K562 (cell line): ENCODE measurements around the gene KRT36. TPM values are rescaled to one million over a fixed set of nuclear protein-coding genes. Genes with fewer than 3 reads are reported as not detected.

ENCODE experiments used
- ATAC-seq: fragments of 200-7000 bp; cut with Tn5 transposase; 3 replicates; pipeline ENCODE4 v1.9.1; 2020; ENCODE audit warnings: moderate library complexity
- BruUV-seq: library from RNA; stranded (reverse); fragments of 400-500 nt; replicated peaks from 2 replicates; lab custom pipeline; 2021; lab: Mats Ljungman, UMichigan
- CTCF ChIA-PET: fragments of 300-600 bp; formaldehyde crosslinking; extraction: SDS; loops from one replicate; lab custom pipeline; 2021; ENCODE audit warnings: low intra/inter-chr PET ratio; lab: Yijun Ruan, JAX
- POLR2A ChIA-PET: fragments of 300-600, 350-650 bp; sonication (Branson Sonifier 250); formaldehyde crosslinking; extraction: SDS; loops from one replicate; lab custom pipeline; 2021; ENCODE audit warnings: antibody characterized with exemption, inconsistent platforms; lab: Yijun Ruan, JAX
- DNase-seq, 4 experiments: peaks; one replicate each; pipeline versions ENCODE4 v3.0.0 to v3.0.0-alpha.2; 2011 to 2018; ENCODE audit warnings: low spot score in 3 of 4, mixed read lengths in 3 of 4; ENCODE audit errors: extremely low read depth in 1 of 4
- FAIRE-seq: peaks from 2 replicates; lab custom pipeline; 2011; peaks lifted over from hg19 to GRCh38; lab: Jason Lieb, UNC
- H2AFZ ChIP-seq: 2 replicates; pipeline ENCODE4 v1.6.0; 2011; ENCODE audit warnings: low read depth, low read length, control low read depth, inconsistent platforms
- H3K27ac ChIP-seq: fragments of 200-600 bp; 3 replicates; pipeline ENCODE4 v1.8.0; 2011; ENCODE audit warnings: low read depth, mild to moderate bottlenecking, control low read depth, inconsistent platforms, low read length, moderate library complexity, mixed read lengths; ENCODE audit errors: extremely low read depth
- H3K27me3 ChIP-seq, 2 experiments: fragments of 300-600 bp in 1 of 2; 2 replicates in 1 of 2; 3 replicates in 1 of 2; pipeline versions ENCODE4 v1.6.0 to v1.8.0; 2011; ENCODE audit warnings: inconsistent platforms in 2 of 2, low read length in 2 of 2, mild to moderate bottlenecking in 1 of 2, mixed read lengths in 1 of 2, moderate library complexity in 1 of 2; ENCODE audit not compliant: control insufficient read depth in 2 of 2, insufficient read depth in 2 of 2
- H3K36me3 ChIP-seq: fragments of 300-600 bp; 3 replicates; pipeline ENCODE4 v1.8.0; 2011; ENCODE audit warnings: mild to moderate bottlenecking, low read length, inconsistent platforms; ENCODE audit not compliant: control insufficient read depth, insufficient read depth
- H3K4me1 ChIP-seq, 2 experiments: fragments of 200-600 bp in 1 of 2; replicated peaks in 1 of 2; 2 replicates in 1 of 2; 3 replicates in 1 of 2; pipeline versions ENCODE4 v1.5.1 to v1.8.0; 2011; ENCODE audit warnings: inconsistent platforms in 2 of 2, low read length in 2 of 2, mild to moderate bottlenecking in 1 of 2, mixed read lengths in 1 of 2, moderate library complexity in 1 of 2; ENCODE audit not compliant: control insufficient read depth in 2 of 2, insufficient read depth in 2 of 2
- H3K4me2 ChIP-seq: 2 replicates; pipeline ENCODE4 v1.6.1; 2011; ENCODE audit warnings: low read length, control low read depth, inconsistent platforms, mixed read lengths; ENCODE audit not compliant: insufficient read depth
- H3K4me3 ChIP-seq: fragments of 200-600 bp; sonication (generic), shearing (Covaris generic); 2 replicates; pipeline ENCODE4 v1.5.1; 2016; ENCODE audit warnings: control low read depth, inconsistent platforms
- H3K79me2 ChIP-seq: fragments of 200-600 bp; 3 replicates; pipeline ENCODE4 v1.8.0; 2011; ENCODE audit warnings: low read length, inconsistent platforms; ENCODE audit not compliant: control insufficient read depth, insufficient read depth
- H3K9ac ChIP-seq, 2 experiments: 2 replicates each; pipeline versions ENCODE4 v1.6.0 to v1.6.1; 2011; ENCODE audit warnings: low read depth in 2 of 2, low read length in 2 of 2, control low read depth in 1 of 2, inconsistent platforms in 1 of 2, mild to moderate bottlenecking in 1 of 2, mixed read lengths in 1 of 2; ENCODE audit not compliant: insufficient read depth in 1 of 2
- H3K9me1 ChIP-seq: one replicate; pipeline ENCODE4 v1.6.0; 2011; ENCODE audit warnings: inconsistent platforms, mild to moderate bottlenecking, low read length, moderate library complexity; ENCODE audit not compliant: control insufficient read depth, insufficient read depth
- H3K9me3 ChIP-seq: replicated peaks from 2 replicates; pipeline ENCODE4 v1.5.1; 2011; ENCODE audit warnings: low read depth, low read length, inconsistent platforms; ENCODE audit not compliant: control insufficient read depth, insufficient read depth
- H4K20me1 ChIP-seq: replicated peaks from 2 replicates; pipeline ENCODE4 v1.6.1; 2011; ENCODE audit warnings: low read length, inconsistent platforms, mixed read lengths; ENCODE audit not compliant: control insufficient read depth, insufficient read depth
- ADNP ChIP-seq: fragments of 200-800 bp; sonication (Bioruptor generic); IDR thresholded peaks from 2 replicates; pipeline ENCODE4 v1.6.1; 2016; ENCODE audit warnings: missing genetic modification characterization, missing compliant biosample characterization
- BCOR ChIP-seq: fragments of 450-650 bp; IDR thresholded peaks from 2 replicates; pipeline ENCODE4 v1.6.1; 2016
- ESRRA ChIP-seq: fragments of 450-650 bp; IDR thresholded peaks from 2 replicates; pipeline ENCODE4 v1.6.1; 2014; ENCODE audit warnings: low read depth, mild to moderate bottlenecking, moderate library complexity, borderline replicate concordance
- KDM1A ChIP-seq, 2 experiments: fragments of 450-650 bp; IDR thresholded peaks; 2 replicates each; pipeline ENCODE4 v1.6.1; 2016; ENCODE audit warnings: mild to moderate bottlenecking in 2 of 2
- NUFIP1 ChIP-seq: fragments of 450-650 bp; IDR thresholded peaks from 2 replicates; pipeline ENCODE4 v1.6.1; 2018; ENCODE audit not compliant: partially characterized antibody
- RBM25 ChIP-seq: fragments of 200-400 bp; formaldehyde crosslinking; IDR thresholded peaks from 2 replicates; pipeline ENCODE4 v1.6.1; 2018; ENCODE audit warnings: low read length, low read depth, moderate library complexity; ENCODE audit not compliant: severe bottlenecking
- SMARCA5 ChIP-seq: fragments of 450-650 bp; IDR thresholded peaks from 2 replicates; pipeline ENCODE4 v1.6.1; 2016
- TAF1 ChIP-seq: IDR thresholded peaks from 2 replicates; pipeline ENCODE4 v1.6.1; 2011; ENCODE audit warnings: mild to moderate bottlenecking, low read length, moderate library complexity; ENCODE audit not compliant: insufficient read depth, control insufficient read depth, severe bottlenecking; ENCODE audit errors: extremely low read depth
- TEAD2 ChIP-seq: fragments of 450-650 bp; IDR thresholded peaks from 2 replicates; pipeline ENCODE4 v1.6.1; 2016; ENCODE audit warnings: missing genetic modification characterization, control low read depth, missing compliant biosample characterization
- ZBTB7A ChIP-seq: IDR thresholded peaks from 2 replicates; pipeline ENCODE4 v1.6.1; 2011; ENCODE audit warnings: low read depth, mild to moderate bottlenecking, low read length, moderate library complexity, borderline replicate concordance; ENCODE audit not compliant: control insufficient read depth
- WGBS: fragments of 100-300 bp; shearing (Covaris generic); methylation state at CpG from one replicate; pipeline ENCODE4 v1.1.6; 2016; ENCODE audit warnings: low coverage, mixed read lengths; ENCODE audit not compliant: insufficient coverage; ENCODE audit errors: missing lambda C conversion rate; 5-methylcytosine and 5-hydroxymethylcytosine counted together
- in situ Hi-C: fragments of 300-500 bp; cut with MboI; formaldehyde crosslinking; loops from 4 replicates; pipeline ENCODE4 v1.15.0; 2018; ENCODE audit warnings: inconsistent platforms, mixed read lengths
- intact Hi-C: fragments of 100-400 bp; cut with micrococcal nuclease; formaldehyde crosslinking; loops from 2 replicates; pipeline ENCODE4 v1.14.2; 2022
- polyA plus RNA-seq, 8 experiments: library from polyadenylated mRNA; depleted of rRNA in 4 of 8; stranded (reverse) in 5 of 8; unstranded in 3 of 8; fragments of >200 nt; fragmentation: Nextera tagmentation in 2 of 8; fragmentation: Illumina TruSeq in 1 of 8; extraction: Ambion mirVana in 2 of 8; extraction: Trizol in 1 of 8; gene quantifications; 2 replicates each; pipeline versions ENCODE4 v1.2.1 to v1.2.3, GENCODE V29; 2011 to 2014; ENCODE audit warnings: inconsistent platforms in 1 of 8, missing spikeins in 1 of 8
- total RNA-seq, 7 experiments: library from RNA; depleted of rRNA in 6 of 7; stranded (reverse); fragments of >200 nt in 6 of 7; fragmentation: Illumina TruSeq in 2 of 7; extraction: Trizol in 2 of 7; gene quantifications; 2 replicates each; pipeline versions ENCODE4 v1.2.1 to v1.2.3, GENCODE V29; 2011 to 2021; ENCODE audit warnings: low replicate concordance in 1 of 7
- TF ChIP-seq, protein P1 (sequence below): sonication (generic); formaldehyde crosslinking; IDR thresholded peaks from 2 replicates; pipeline ENCODE4 v1.8.0; 2023; ENCODE audit warnings: missing genetic modification reagents, mild to moderate bottlenecking, borderline replicate concordance

KRT36 gene
- total and polyA plus RNA-seq, 9 of the 15 experiments (the other 6 are each of a cell fraction or from before 2014, with no cell fraction given) = 0.04 TPM; not detected in 8

DNA sequence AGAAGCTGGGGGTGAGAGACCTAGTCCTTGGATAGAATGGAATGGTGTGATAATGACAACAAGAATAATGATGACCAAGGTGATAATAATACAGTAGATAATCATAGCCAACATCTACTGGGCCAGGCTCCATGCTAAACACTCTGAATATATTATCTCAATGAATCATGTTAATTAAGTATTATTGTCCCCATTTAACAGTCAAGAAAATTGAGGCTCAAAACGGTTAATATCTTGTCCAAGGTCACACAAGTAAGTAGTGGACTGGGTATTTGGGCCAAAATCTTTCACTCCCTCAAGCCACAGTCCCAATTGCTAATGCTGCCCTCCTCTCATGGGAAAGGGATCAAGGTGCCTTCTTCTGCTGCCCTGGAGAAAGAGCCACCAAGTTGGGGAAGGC is 42.3 kb upstream of the KRT36 start:
- Histone ChIP-seq H3K36me3 (no peaks in the 10 kb centered on the region), H3K27me3 (no peaks in the 10 kb centered on the region), H3K9me3 (no peaks in the 10 kb centered on the region), H3K9me1 (no peaks in the 10 kb centered on the region), H4K20me1 (no peaks in the 10 kb centered on the region; the same call in 1 of the 2 replicates), H3K4me2 (no peak overlapping the region), H3K79me2 (peaks cover 20% of the 10 kb centered on the region), H3K9ac (no peak overlapping the region), H3K4me1 (peaks cover 40 to 49% of the 10 kb centered on the region in 2 experiments), H2AFZ (peak overlapping the region; percentile 32; the same call in 1 of the 2 replicates), H3K27ac (no peak overlapping the region; the same call in 2 of the 3 replicates), H3K4me3 (no peak overlapping the region)
- CTCF ChIA-PET = no interaction called here
- in situ Hi-C loops (no loop called here), intact Hi-C loops (no loop called here)
- DNase-seq = no peak
- 22% methylated on average over 1 of the region's 1 CpG for WGBS
- no peak for ATAC-seq
- BruUV-seq = no TSS peak
- FAIRE-seq = no peak
- TF ChIP-seq ZBTB7A = no peak
- no peak for TF ChIP-seq NUFIP1
- TF ChIP-seq, protein P1, sequence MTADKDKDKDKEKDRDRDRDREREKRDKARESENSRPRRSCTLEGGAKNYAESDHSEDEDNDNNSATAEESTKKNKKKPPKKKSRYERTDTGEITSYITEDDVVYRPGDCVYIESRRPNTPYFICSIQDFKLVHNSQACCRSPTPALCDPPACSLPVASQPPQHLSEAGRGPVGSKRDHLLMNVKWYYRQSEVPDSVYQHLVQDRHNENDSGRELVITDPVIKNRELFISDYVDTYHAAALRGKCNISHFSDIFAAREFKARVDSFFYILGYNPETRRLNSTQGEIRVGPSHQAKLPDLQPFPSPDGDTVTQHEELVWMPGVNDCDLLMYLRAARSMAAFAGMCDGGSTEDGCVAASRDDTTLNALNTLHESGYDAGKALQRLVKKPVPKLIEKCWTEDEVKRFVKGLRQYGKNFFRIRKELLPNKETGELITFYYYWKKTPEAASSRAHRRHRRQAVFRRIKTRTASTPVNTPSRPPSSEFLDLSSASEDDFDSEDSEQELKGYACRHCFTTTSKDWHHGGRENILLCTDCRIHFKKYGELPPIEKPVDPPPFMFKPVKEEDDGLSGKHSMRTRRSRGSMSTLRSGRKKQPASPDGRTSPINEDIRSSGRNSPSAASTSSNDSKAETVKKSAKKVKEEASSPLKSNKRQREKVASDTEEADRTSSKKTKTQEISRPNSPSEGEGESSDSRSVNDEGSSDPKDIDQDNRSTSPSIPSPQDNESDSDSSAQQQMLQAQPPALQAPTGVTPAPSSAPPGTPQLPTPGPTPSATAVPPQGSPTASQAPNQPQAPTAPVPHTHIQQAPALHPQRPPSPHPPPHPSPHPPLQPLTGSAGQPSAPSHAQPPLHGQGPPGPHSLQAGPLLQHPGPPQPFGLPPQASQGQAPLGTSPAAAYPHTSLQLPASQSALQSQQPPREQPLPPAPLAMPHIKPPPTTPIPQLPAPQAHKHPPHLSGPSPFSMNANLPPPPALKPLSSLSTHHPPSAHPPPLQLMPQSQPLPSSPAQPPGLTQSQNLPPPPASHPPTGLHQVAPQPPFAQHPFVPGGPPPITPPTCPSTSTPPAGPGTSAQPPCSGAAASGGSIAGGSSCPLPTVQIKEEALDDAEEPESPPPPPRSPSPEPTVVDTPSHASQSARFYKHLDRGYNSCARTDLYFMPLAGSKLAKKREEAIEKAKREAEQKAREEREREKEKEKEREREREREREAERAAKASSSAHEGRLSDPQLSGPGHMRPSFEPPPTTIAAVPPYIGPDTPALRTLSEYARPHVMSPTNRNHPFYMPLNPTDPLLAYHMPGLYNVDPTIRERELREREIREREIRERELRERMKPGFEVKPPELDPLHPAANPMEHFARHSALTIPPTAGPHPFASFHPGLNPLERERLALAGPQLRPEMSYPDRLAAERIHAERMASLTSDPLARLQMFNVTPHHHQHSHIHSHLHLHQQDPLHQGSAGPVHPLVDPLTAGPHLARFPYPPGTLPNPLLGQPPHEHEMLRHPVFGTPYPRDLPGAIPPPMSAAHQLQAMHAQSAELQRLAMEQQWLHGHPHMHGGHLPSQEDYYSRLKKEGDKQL = no peak
- no peak for TF ChIP-seq TAF1
- TF ChIP-seq RBM25 = peak; percentile 79
- peak; percentile 66; the same call in 1 of the 2 replicates for TF ChIP-seq BCOR
- TF ChIP-seq SMARCA5 = 0 out of 2 replicates have a peak, but pooled peaks have one; percentile 27
- peak; percentile 41; the same call in 1 of the 2 replicates for TF ChIP-seq ESRRA
- TF ChIP-seq ADNP = 0 out of 2 replicates have a peak, but pooled peaks have one; percentile 22
- TF ChIP-seq TEAD2 = no peak
- peak; percentile 9 to 27; a peak in 1 of 4 replicates for TF ChIP-seq KDM1A (IDR thresholded peaks at IDR 0.05)
- TF ChIP-seq, all 486 proteins: peak for 6
- POLR2A ChIA-PET = interaction anchor here (0.5 to 1.6 kb wide), 5 partner anchors 10 to 141 kb away, joined by 3 to 8 read pairs (median 5); no protein-coding TSS in a partner anchor
